ENCODE measurements around the gene NUDT22. TPM values are rescaled to one million over a fixed set of nuclear protein-coding genes. Genes with fewer than 3 reads are reported as not detected.

Gene NUDT22
- total RNA-seq, 1 donor from 2014 or later = 35.6 TPM

- no peaks in the 10 kb centered on the region for H3K9me3 Mint-ChIP-seq
- H3K27ac Mint-ChIP-seq = no peak overlapping the region
- DNase-seq (ENCODE audit: low spot score in 2 of 2, unreplicated experiment in 2 of 2) = no peak
- TF ChIP-seq CTCF (IDR thresholded peaks at IDR 0.05; ENCODE audit: unreplicated experiment) = no peak
- H3K27me3 Mint-ChIP-seq (ENCODE audit: low read depth) = no peaks in the 10 kb centered on the region
- H3K4me3 Mint-ChIP-seq = no peak overlapping the region
- H3K36me3 Mint-ChIP-seq = peaks cover 26% of the 10 kb centered on the region
- no peaks in the 10 kb centered on the region for H3K4me1 Mint-ChIP-seq
Measured at GRCh38 chr11:64192434-64192833, 33.6 kb upstream of the NUDT22 start.

GRCh38 chr11:64196626-64197025 is 29.4 kb upstream of the NUDT22 start:
- no peaks in the 10 kb centered on the region for H3K27me3 Mint-ChIP-seq (ENCODE audit: low read depth)
- no peaks in the 10 kb centered on the region for H3K4me1 Mint-ChIP-seq
- no peaks in the 10 kb centered on the region for H3K9me3 Mint-ChIP-seq
- H3K27ac Mint-ChIP-seq = no peak overlapping the region
- peaks cover 35% of the 10 kb centered on the region for H3K36me3 Mint-ChIP-seq
- no peak overlapping the region for H3K4me3 Mint-ChIP-seq
- no peak for DNase-seq (ENCODE audit: low spot score in 2 of 2, unreplicated experiment in 2 of 2)
- no peak for TF ChIP-seq CTCF (IDR thresholded peaks at IDR 0.05; ENCODE audit: unreplicated experiment)

GRCh38 chr11:64198511-64198910 is 27.6 kb upstream of the NUDT22 start:
- DNase-seq (ENCODE audit: low spot score in 2 of 2, unreplicated experiment in 2 of 2) = no peak
- no peak overlapping the region for H3K4me3 Mint-ChIP-seq

GRCh38 chr11:64201543-64201942 is 24.5 kb upstream of the NUDT22 start:
- Mint-ChIP-seq H3K9me3 (no peaks in the 10 kb centered on the region), H3K4me3 (no peak overlapping the region), H3K36me3 (peaks cover 38% of the 10 kb centered on the region), H3K4me1 (peaks cover 7% of the 10 kb centered on the region), H3K27ac (no peak overlapping the region), H3K27me3 (ENCODE audit: low read depth) (no peaks in the 10 kb centered on the region)
- DNase-seq (ENCODE audit: low spot score in 2 of 2, unreplicated experiment in 2 of 2) = no peak
- TF ChIP-seq CTCF (IDR thresholded peaks at IDR 0.05; ENCODE audit: unreplicated experiment) = no peak

More at GRCh38 chr11:64198511-64198910, 27.6 kb upstream of the NUDT22 start:
- no peak for TF ChIP-seq CTCF (IDR thresholded peaks at IDR 0.05; ENCODE audit: unreplicated experiment)
- H3K4me1 Mint-ChIP-seq = no peaks in the 10 kb centered on the region
- no peaks in the 10 kb centered on the region for H3K27me3 Mint-ChIP-seq (ENCODE audit: low read depth)
- H3K9me3 Mint-ChIP-seq = no peaks in the 10 kb centered on the region
- H3K27ac Mint-ChIP-seq = no peak overlapping the region
- peaks cover 46% of the 10 kb centered on the region for H3K36me3 Mint-ChIP-seq

GRCh38 chr11:64202992-64203391 is 23.1 kb upstream of the NUDT22 start:
- Mint-ChIP-seq H3K36me3 (peaks cover 32% of the 10 kb centered on the region), H3K9me3 (no peaks in the 10 kb centered on the region), H3K27me3 (ENCODE audit: low read depth) (no peaks in the 10 kb centered on the region), H3K27ac (no peak overlapping the region), H3K4me1 (peaks cover 9% of the 10 kb centered on the region), H3K4me3 (no peak overlapping the region)
- DNase-seq (ENCODE audit: low spot score in 2 of 2, unreplicated experiment in 2 of 2) = no peak
- no peak for TF ChIP-seq CTCF (IDR thresholded peaks at IDR 0.05; ENCODE audit: unreplicated experiment)
